Adrenal gland (tissue), 12 donors: ENCODE results near the gene SCGN. TPM values are rescaled to one million over a fixed set of nuclear protein-coding genes. Genes with fewer than 3 reads are reported as not detected.

Experiments
- DNase-seq, 7 donors: peaks; one replicate each; pipeline ENCODE4 v3.0.0-alpha.2; 2019 to 2020
- H3K27ac ChIP-seq, 5 donors: fragments of 200-600 bp; sonication (generic) in 4 of 5; 1 replicate in 3 of 5; 2 replicates in 2 of 5; pipeline versions ENCODE4 v1.5.1 to v1.8.0; 2016 to 2020; ENCODE audit warnings: mild to moderate bottlenecking in 1 of 5
- H3K27me3 ChIP-seq: fragments of 200-600 bp; 2 replicates; pipeline ENCODE4 v1.8.0; 2021
- H3K36me3 ChIP-seq, 2 donors: fragments of 200-600 bp; replicated peaks in 1 of 2; 1 replicate in 1 of 2; 2 replicates in 1 of 2; pipeline versions ENCODE4 v1.5.1 to v1.8.0; 2018 to 2022
- H3K4me1 ChIP-seq, 2 donors: fragments of 200-600 bp; replicated peaks in 1 of 2; 1 replicate in 1 of 2; 2 replicates in 1 of 2; pipeline versions ENCODE4 v1.5.1 to v1.8.0; 2018 to 2021
- H3K4me3 ChIP-seq, 4 donors: fragments of 200-600 bp; sonication (generic) in 3 of 4; one replicate each; pipeline ENCODE4 v1.5.1; 2016 to 2018
- H3K9me3 ChIP-seq, 3 donors: fragments of 200-600 bp; sonication (generic) in 1 of 3; replicated peaks in 1 of 3; 1 replicate in 2 of 3; 2 replicates in 1 of 3; pipeline versions ENCODE4 v1.5.1 to v1.8.0; 2016 to 2021
- CTCF ChIP-seq, 6 experiments: fragments of 450-650 bp in 4 of 6; fragments of 200-600 bp in 2 of 6; sonication (generic) in 1 of 6; IDR thresholded peaks; 1 replicate in 5 of 6; 2 replicates in 1 of 6; pipeline versions ENCODE4 v1.5.1 to v1.8.0; 2016 to 2021; ENCODE audit warnings: antibody characterized with exemption in 6 of 6, mild to moderate bottlenecking in 2 of 6, moderate library complexity in 1 of 6
- POLR2A ChIP-seq, 2 donors: fragments of 450-650 bp; IDR thresholded peaks; one replicate each; pipeline ENCODE4 v1.6.1; 2017; ENCODE audit warnings: antibody characterized with exemption in 2 of 2, mild to moderate bottlenecking in 2 of 2, moderate library complexity in 1 of 2
- WGBS, 4 donors: extraction: QIAGEN DNeasy Blood & Tissue Kit in 2 of 4; methylation state at CpG; one replicate each; pipeline versions ENCODE4 v1.1.5 to v1.1.7; 2013 to 2017; 5-methylcytosine and 5-hydroxymethylcytosine counted together
- intact Hi-C, 2 donors: fragments of 100-400 bp; cut with DNase I; formaldehyde crosslinking; loops; one replicate each; pipeline versions ENCODE4 v1.14.1 to v1.15.0; 2022 to 2023
- polyA plus RNA-seq, 3 donors: library from polyadenylated mRNA; stranded (reverse); fragments of 200-250 nt in 2 of 3; fragments of 350-450 nt in 1 of 3; fragmentation: Illumina TruSeq in 1 of 3; extraction: RNeasy Lipid Tissue Mini Kit (QIAGEN cat#74804) in 1 of 3; gene quantifications; one replicate each; pipeline ENCODE4 v1.2.3, GENCODE V29; 2013 to 2014
- total RNA-seq, 9 donors: library from RNA; depleted of rRNA in 4 of 9; stranded (reverse); fragments of >200 nt in 4 of 9; fragments of 120-200 nt in 1 of 9; fragmentation: NEBNext Ultra II Directional in 1 of 9; extraction: Animal tissue kit (Norgen Biotek cat#: 25700) in 1 of 9; gene quantifications; one replicate each; pipeline versions ENCODE4 v1.1.0 to v1.2.4, GENCODE V29; 2013 to 2023
- donor health status: healthy with polysubstance abuse.
- donor health status: Bipolar disorder and iron deficiency.
- donor health status: DM: yes; HTN: yes; CAD: no.
- donor health status: DM: no; HTN: no; CAD: no.
- donor health status: DM: no; HTN: no; CAD: no.
- donor health status: DM: yes; HTN: yes; CAD: no.

Gene SCGN
- total and polyA plus RNA-seq, 12 donors, result 0.19 to 3.7 (median 1.3) TPM

- intact Hi-C loops, result no loop called here
- 65 to 76% (median 66%) methylated on average over 4 of the region's 4 CpGs for WGBS, 4 donors
- Histone ChIP-seq H3K36me3 (no peaks in the 10 kb centered on the region), H3K4me1 (no peaks in the 10 kb centered on the region), H3K27me3 (no peaks in the 10 kb centered on the region), H3K9me3 (no peaks in the 10 kb centered on the region), H3K4me3 (no peak overlapping the region), H3K27ac (no peak overlapping the region)
- TF ChIP-seq CTCF (IDR thresholded peaks at IDR 0.05), result no peak
- TF ChIP-seq POLR2A (IDR thresholded peaks at IDR 0.05), result no peak
- DNase-seq, result no peak
These were observed 42.4 kb downstream of the SCGN start for GRCh38 chr6:25694366-25694765.

GRCh38 chr6:25695671-25696070, 43.7 kb downstream of the SCGN start:
- Histone ChIP-seq H3K27me3 (no peaks in the 10 kb centered on the region), H3K27ac (no peak overlapping the region), H3K4me1 (no peaks in the 10 kb centered on the region), H3K4me3 (no peak overlapping the region), H3K9me3 (no peaks in the 10 kb centered on the region), H3K36me3 (no peaks in the 10 kb centered on the region)
- intact Hi-C loops, result no loop called here
- no peak for DNase-seq
- TF ChIP-seq POLR2A (IDR thresholded peaks at IDR 0.05) (no peak), CTCF (IDR thresholded peaks at IDR 0.05) (no peak)
- WGBS, 4 donors, result 78 to 97% (median 85%) methylated on average over 2 of the region's 2 CpGs

GRCh38 chr6:25697537-25698340, 45.7 kb downstream of the SCGN start:
- Histone ChIP-seq H3K27me3 (no peaks in the 10 kb centered on the region), H3K36me3 (no peaks in the 10 kb centered on the region), H3K9me3 (no peaks in the 10 kb centered on the region), H3K27ac (no peak overlapping the region), H3K4me3 (no peak overlapping the region), H3K4me1 (no peaks in the 10 kb centered on the region)
- WGBS, 4 donors, result 16 to 52% (median 28%) methylated on average over 1 of the region's 1 CpG
- intact Hi-C loops, result no loop called here
- TF ChIP-seq CTCF (IDR thresholded peaks at IDR 0.05) (no peak), POLR2A (IDR thresholded peaks at IDR 0.05) (no peak)
- DNase-seq, result no peak

GRCh38 chr6:25698631-25699030, 46.6 kb downstream of the SCGN start:
- no peak overlapping the region for H3K27ac ChIP-seq
- no peaks in the 10 kb centered on the region for H3K36me3 ChIP-seq
- intact Hi-C loops, result no loop called here
- no peaks in the 10 kb centered on the region for H3K9me3 ChIP-seq
- WGBS, 4 donors, result 50 to 67% (median 59%) methylated on average over 3 of the region's 3 CpGs
- no peak for DNase-seq
- H3K4me3 ChIP-seq, result no peak overlapping the region
- TF ChIP-seq CTCF (IDR thresholded peaks at IDR 0.05), result no peak
- no peak for TF ChIP-seq POLR2A (IDR thresholded peaks at IDR 0.05)
- no peaks in the 10 kb centered on the region for H3K4me1 ChIP-seq
- no peaks in the 10 kb centered on the region for H3K27me3 ChIP-seq
